IPS-15b (cell line): ENCODE results near the gene PLXNB1.
"Not testable (repeated sequence)": the region's sequence is repeated elsewhere in the genome, so short reads cannot be mapped to it uniquely, and the experiment has no call there.

Experiments
- H3K27me3 ChIP-seq: one replicate; pipeline ENCODE4 v1.6.1; 2013; ENCODE audit warnings: low read length; ENCODE audit not compliant: control insufficient read depth, insufficient read depth
- H3K36me3 ChIP-seq: one replicate; pipeline ENCODE4 v1.6.1; 2013; ENCODE audit warnings: low read length; ENCODE audit not compliant: control insufficient read depth, insufficient read depth
- H3K4me1 ChIP-seq: one replicate; pipeline ENCODE4 v1.6.1; 2013; ENCODE audit warnings: mild to moderate bottlenecking, low read length; ENCODE audit not compliant: control insufficient read depth, insufficient read depth
- H3K4me3 ChIP-seq: one replicate; pipeline ENCODE4 v1.5.1; 2013; ENCODE audit warnings: low read depth, low read length
- H3K9ac ChIP-seq: one replicate; pipeline ENCODE4 v1.6.1; 2013; ENCODE audit warnings: low read depth, mild to moderate bottlenecking, low read length
- H3K9me3 ChIP-seq: one replicate; pipeline ENCODE4 v1.6.1; 2013; ENCODE audit warnings: mild to moderate bottlenecking, low read length; ENCODE audit not compliant: control insufficient read depth, insufficient read depth

The PLXNB1 gene

DNA sequence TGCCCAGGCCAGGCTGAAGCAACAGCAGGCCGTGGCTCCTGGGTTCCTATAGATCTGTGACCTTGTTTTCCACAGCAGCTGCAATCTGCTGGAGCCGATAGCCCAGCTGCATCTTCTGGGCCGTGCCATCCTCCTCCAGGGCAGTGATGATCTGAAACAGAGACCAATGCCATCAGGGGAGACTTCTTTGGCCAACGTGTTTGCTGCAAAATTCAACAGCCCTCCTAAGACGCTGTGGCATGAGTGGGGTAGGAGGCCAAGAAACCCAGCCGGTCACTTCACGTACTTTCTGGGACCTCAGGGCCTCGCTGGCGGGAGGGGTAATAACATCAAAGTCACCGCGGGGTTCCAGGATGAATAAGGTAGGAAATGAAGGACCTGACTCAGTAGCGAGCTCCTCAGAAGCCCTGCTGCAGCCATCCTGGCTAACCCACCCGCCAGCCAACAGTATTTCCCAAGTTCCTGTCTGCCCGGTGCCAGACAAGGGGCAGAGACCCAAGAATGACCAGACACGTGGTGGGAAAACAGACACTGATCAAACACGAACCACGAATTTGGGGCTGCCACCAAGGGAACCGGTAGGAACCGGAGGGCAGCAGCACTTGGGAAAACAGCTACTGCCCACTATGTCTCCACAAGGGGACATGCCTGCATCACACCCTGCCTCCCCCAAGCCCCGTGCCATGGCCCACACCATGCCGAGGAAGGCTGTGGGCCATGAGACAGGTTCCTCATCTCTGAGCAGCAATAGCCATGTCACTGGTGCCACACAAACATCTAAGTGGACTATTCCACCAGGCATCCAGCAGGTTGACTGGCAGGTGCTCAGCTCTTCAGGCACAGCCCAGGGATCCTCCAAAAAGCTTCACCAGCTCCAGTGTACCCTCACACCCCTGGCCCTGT lies 25.2 kb downstream of the PLXNB1 start:
- no peaks in the 10 kb centered on the region for H3K27me3 ChIP-seq
- no peak overlapping the region for H3K4me3 ChIP-seq
- peaks cover 50% of the 10 kb centered on the region for H3K36me3 ChIP-seq
- H3K4me1 ChIP-seq, result no peaks in the 10 kb centered on the region
- no peaks in the 10 kb centered on the region for H3K9me3 ChIP-seq
- H3K9ac ChIP-seq, result no peak overlapping the region

GRCh38 chr3:48403533-48404439 lies 26.1 kb downstream of the PLXNB1 start:
- Histone ChIP-seq H3K27me3 (no peaks in the 10 kb centered on the region), H3K9me3 (no peaks in the 10 kb centered on the region), H3K4me1 (peaks cover 4% of the 10 kb centered on the region), H3K4me3 (no peak overlapping the region), H3K9ac (no peak overlapping the region), H3K36me3 (peaks cover 40% of the 10 kb centered on the region)

DNA sequence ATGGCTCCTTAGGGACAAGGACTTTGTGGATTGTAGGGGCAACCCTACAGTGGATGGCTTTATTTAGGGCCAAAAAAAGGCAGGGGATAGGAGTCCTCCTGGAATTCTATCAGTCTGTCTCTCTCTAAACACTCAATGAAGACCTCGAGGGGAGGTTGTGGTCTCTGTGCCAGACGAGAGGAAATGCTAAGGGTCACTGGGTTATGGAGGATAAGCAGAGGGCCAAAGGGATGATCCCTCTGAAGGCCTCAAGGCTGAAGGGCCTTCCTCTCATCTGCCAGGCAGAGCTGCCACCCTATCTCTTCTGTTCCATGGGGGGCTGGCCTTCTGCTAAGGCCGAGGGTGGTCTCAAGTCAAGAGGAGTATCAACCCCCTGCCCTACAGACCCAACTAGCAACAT lies 27.0 kb downstream of the PLXNB1 start:
- H3K36me3 ChIP-seq, result peaks cover 34% of the 10 kb centered on the region
- peaks cover 4% of the 10 kb centered on the region for H3K4me1 ChIP-seq
- no peaks in the 10 kb centered on the region for H3K9me3 ChIP-seq
- no peak overlapping the region for H3K4me3 ChIP-seq
- H3K9ac ChIP-seq, result no peak overlapping the region
- H3K27me3 ChIP-seq, result no peaks in the 10 kb centered on the region

GRCh38 chr3:48402281-48402732 lies 27.6 kb downstream of the PLXNB1 start:
- Histone ChIP-seq H3K9ac (no peak overlapping the region), H3K9me3 (no peaks in the 10 kb centered on the region), H3K27me3 (no peaks in the 10 kb centered on the region), H3K4me1 (peaks cover 4% of the 10 kb centered on the region), H3K4me3 (no peak overlapping the region), H3K36me3 (peaks cover 31% of the 10 kb centered on the region)

- not testable (repeated sequence) for H3K27me3 ChIP-seq, H3K4me1 ChIP-seq, H3K9ac ChIP-seq, H3K9me3 ChIP-seq, H3K4me3 ChIP-seq
- peaks cover 25% of the 10 kb centered on the region for H3K36me3 ChIP-seq
Measured at GRCh38 chr3:48401434-48401901, 28.4 kb downstream of the PLXNB1 start.

- Histone ChIP-seq H3K9ac (no peak overlapping the region), H3K36me3 (peaks cover 20% of the 10 kb centered on the region), H3K4me1 (peaks cover 4% of the 10 kb centered on the region), H3K27me3 (no peaks in the 10 kb centered on the region), H3K4me3 (no peak overlapping the region), H3K9me3 (no peaks in the 10 kb centered on the region)
Measured at GRCh38 chr3:48400824-48401433, 29.0 kb downstream of the PLXNB1 start.

- H3K9ac ChIP-seq, result no peak overlapping the region
- peaks cover 4% of the 10 kb centered on the region for H3K4me1 ChIP-seq
- peaks cover 11% of the 10 kb centered on the region for H3K36me3 ChIP-seq
- no peaks in the 10 kb centered on the region for H3K27me3 ChIP-seq
- H3K4me3 ChIP-seq, result no peak overlapping the region
- no peaks in the 10 kb centered on the region for H3K9me3 ChIP-seq
Measured at GRCh38 chr3:48399387-48400172, 30.3 kb downstream of the PLXNB1 start.

DNA sequence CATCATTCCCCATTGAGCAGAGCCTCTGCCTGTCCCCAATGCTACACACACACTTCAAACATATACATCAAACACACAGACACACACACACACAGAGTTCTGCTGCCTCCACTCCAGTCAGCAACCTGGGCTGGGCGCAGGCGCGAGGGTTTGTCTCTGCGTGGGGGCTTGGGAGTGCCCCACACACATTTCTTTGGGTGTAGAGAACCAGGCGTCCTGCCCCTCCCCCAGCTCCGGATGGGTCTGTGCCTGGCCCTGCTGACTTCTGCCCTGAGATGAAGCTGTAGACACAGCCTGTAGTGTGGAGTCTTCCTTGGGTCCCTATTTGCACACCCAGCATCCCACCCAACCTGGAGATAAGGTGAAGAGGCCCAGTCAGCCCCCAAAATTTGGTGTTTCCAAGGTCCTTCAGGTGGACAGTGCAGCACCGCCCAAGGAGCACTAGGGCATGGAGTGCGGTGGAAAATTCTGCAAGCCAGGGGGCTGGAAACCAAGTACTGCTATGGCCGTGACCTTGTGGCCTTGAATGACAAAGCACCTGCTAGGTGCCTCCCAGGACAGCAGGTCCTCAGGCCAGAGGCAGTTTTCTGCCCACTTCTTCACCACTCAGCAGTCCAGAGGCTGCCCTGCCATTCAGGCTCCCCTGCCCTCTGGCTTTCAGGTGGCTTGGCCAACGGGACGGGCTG lies 31.0 kb downstream of the PLXNB1 start:
- Histone ChIP-seq H3K4me1 (peaks cover 4% of the 10 kb centered on the region), H3K9ac (no peak overlapping the region), H3K27me3 (no peaks in the 10 kb centered on the region), H3K9me3 (no peaks in the 10 kb centered on the region), H3K4me3 (no peak overlapping the region), H3K36me3 (peaks cover 4% of the 10 kb centered on the region)

- Histone ChIP-seq H3K9me3 (no peaks in the 10 kb centered on the region), H3K4me1 (peaks cover 4% of the 10 kb centered on the region), H3K4me3 (no peak overlapping the region), H3K36me3 (no peaks in the 10 kb centered on the region), H3K27me3 (no peaks in the 10 kb centered on the region), H3K9ac (no peak overlapping the region)
Measured at GRCh38 chr3:48397767-48398681, 31.9 kb downstream of the PLXNB1 start.

DNA sequence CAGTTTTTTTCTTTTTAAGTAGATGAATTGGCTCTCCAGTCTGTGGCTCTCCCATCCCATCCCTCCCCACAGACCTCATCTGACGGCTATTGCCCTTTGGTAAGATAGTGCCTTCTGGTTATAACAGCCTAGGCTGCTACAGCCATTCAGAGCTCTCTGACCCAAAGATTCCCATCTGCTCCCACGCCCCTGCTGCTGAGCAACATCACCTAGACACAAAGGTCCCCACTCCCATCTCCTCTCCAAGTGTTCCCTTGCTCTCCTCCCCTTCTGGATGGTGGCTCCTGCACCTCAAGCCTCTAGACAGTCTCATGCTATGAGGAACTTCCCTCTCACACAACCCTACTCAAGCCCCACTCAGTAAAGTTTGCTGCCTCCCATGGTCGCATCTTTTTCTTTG lies 34.2 kb downstream of the PLXNB1 start:
- Histone ChIP-seq H3K9ac (no peak overlapping the region), H3K9me3 (no peaks in the 10 kb centered on the region), H3K4me3 (no peak overlapping the region), H3K4me1 (peaks cover 4% of the 10 kb centered on the region), H3K27me3 (no peaks in the 10 kb centered on the region), H3K36me3 (no peaks in the 10 kb centered on the region)
